Activated CD4-positive, alpha-beta memory T cell treated with anti-CD3 and anti-CD28 coated beads for 36 hours (primary cell): Measurements from ENCODE around the gene WNT11. TPM values are rescaled to one million over a fixed set of nuclear protein-coding genes. Genes with fewer than 3 reads are reported as not detected.

Experiments used
- CTCF ChIA-PET: fragments of 350-600 bp; sonication (Branson Sonifier 250); formaldehyde crosslinking; loops from one replicate; lab custom pipeline; 2021; ENCODE audit warnings: antibody characterized with exemption, inconsistent platforms; lab: Charles Lee
- POLR2A ChIA-PET: fragments of 350-600 bp; sonication (Branson Sonifier 250); formaldehyde crosslinking; loops from one replicate; lab custom pipeline; 2021; ENCODE audit warnings: antibody characterized with exemption; lab: Charles Lee
- DNase-seq: peaks from one replicate; pipeline ENCODE4 v3.0.0-alpha.2; 2020
- H3K27ac Mint-ChIP-seq: one replicate; pipeline ENCODE4 v1.8.0; 2021; ENCODE audit warnings: mixed read lengths
- H3K27me3 Mint-ChIP-seq: one replicate; pipeline ENCODE4 v1.8.0; 2021; ENCODE audit warnings: mixed read lengths
- H3K36me3 Mint-ChIP-seq: one replicate; pipeline ENCODE4 v1.8.0; 2021; ENCODE audit warnings: mixed read lengths
- H3K4me1 Mint-ChIP-seq: one replicate; pipeline ENCODE4 v1.8.0; 2021; ENCODE audit warnings: low read depth, mixed read lengths
- H3K4me3 Mint-ChIP-seq: one replicate; pipeline ENCODE4 v1.8.0; 2021; ENCODE audit warnings: mild to moderate bottlenecking, mixed read lengths
- H3K9me3 Mint-ChIP-seq: one replicate; pipeline ENCODE4 v1.8.0; 2021; ENCODE audit warnings: mixed read lengths
- intact Hi-C: fragments of 100-400 bp; cut with micrococcal nuclease; formaldehyde crosslinking; loops from one replicate; pipeline ENCODE4 v1.15.1; 2023
- total RNA-seq, 2 experiments: library from RNA; stranded (reverse); gene quantifications; one replicate each; pipeline ENCODE4 v1.2.3, GENCODE V29; 2021

Gene WNT11
- total RNA-seq, 2 experiments from 2014 or later: not detected

GRCh38 chr11:76237000-76237649 is 30.8 kb upstream of the WNT11 start:
- ChIA-PET CTCF (interaction anchor here (5.1 kb wide), 1 partner anchor 28 kb away, joined by 94 read pairs; no protein-coding TSS in a partner anchor), POLR2A (no interaction called here)
- peaks cover 31% of the 10 kb centered on the region for H3K4me1 Mint-ChIP-seq
- H3K27me3 Mint-ChIP-seq: no peaks in the 10 kb centered on the region
- no peak overlapping the region for H3K4me3 Mint-ChIP-seq
- H3K9me3 Mint-ChIP-seq: no peaks in the 10 kb centered on the region
- no peak for DNase-seq
- intact Hi-C loops: loop anchor here (5.0 to 10.0 kb wide), 3 partner anchors 50 to 1398 kb away; partner anchors contain the start of genes CLNS1A, GVQW3 and THAP12
- peaks cover 6% of the 10 kb centered on the region for H3K36me3 Mint-ChIP-seq
- no peak overlapping the region for H3K27ac Mint-ChIP-seq

GRCh38 chr11:76236092-76236999 is 30.0 kb upstream of the WNT11 start:
- H3K27ac Mint-ChIP-seq: peak overlapping the region; percentile 84
- no peak for DNase-seq
- peak overlapping the region; percentile 81 for H3K4me3 Mint-ChIP-seq
- H3K27me3 Mint-ChIP-seq: no peaks in the 10 kb centered on the region
- no peaks in the 10 kb centered on the region for H3K9me3 Mint-ChIP-seq
- H3K4me1 Mint-ChIP-seq: peaks cover 39% of the 10 kb centered on the region
- ChIA-PET CTCF (interaction anchor here (1.1 to 5.1 kb wide), 2 partner anchors 28 to 83 kb away, joined by 3 to 94 read pairs; no protein-coding TSS in a partner anchor), POLR2A (no interaction called here)
- intact Hi-C loops: loop anchor here (5.0 to 10.0 kb wide), 3 partner anchors 51 to 1398 kb away; partner anchors contain the start of genes CLNS1A, GVQW3 and THAP12
- peaks cover 6% of the 10 kb centered on the region for H3K36me3 Mint-ChIP-seq

- H3K27me3 Mint-ChIP-seq: no peaks in the 10 kb centered on the region
- H3K4me3 Mint-ChIP-seq: peak overlapping the region; percentile 81
- peaks cover 6% of the 10 kb centered on the region for H3K36me3 Mint-ChIP-seq
- DNase-seq: peak; percentile 96
- peaks cover 44% of the 10 kb centered on the region for H3K4me1 Mint-ChIP-seq
- intact Hi-C loops: loop anchor here (1.0 to 10.0 kb wide), 5 partner anchors 28 to 1399 kb away; partner anchors contain the start of genes CLNS1A, GVQW3 and THAP12
- ChIA-PET CTCF (interaction anchor here (0.7 to 5.1 kb wide), 7 partner anchors 27 to 686 kb away, joined by 3 to 94 read pairs (median 3); no protein-coding TSS in a partner anchor), POLR2A (interaction anchor here (0.7 to 1.9 kb wide), 4 partner anchors 25 to 411 kb away, joined by 4 to 5 read pairs (median 4); no protein-coding TSS in a partner anchor)
- H3K27ac Mint-ChIP-seq: peak overlapping the region; percentile 84
- no peaks in the 10 kb centered on the region for H3K9me3 Mint-ChIP-seq
Observed at GRCh38 chr11:76235233-76236091, 29.2 kb upstream of the WNT11 start.

GRCh38 chr11:76234416-76235232 is 28.3 kb upstream of the WNT11 start:
- peak; percentile 56 for DNase-seq
- intact Hi-C loops: loop anchor here (1.0 to 10.0 kb wide), 5 partner anchors 27 to 1400 kb away; partner anchors contain the start of genes CLNS1A, GVQW3 and THAP12
- ChIA-PET POLR2A (interaction anchor here (0.5 to 1.9 kb wide), 7 partner anchors 24 to 410 kb away, joined by 3 to 5 read pairs (median 4); no protein-coding TSS in a partner anchor), CTCF (interaction anchor here (0.7 to 5.1 kb wide), 7 partner anchors 9 to 686 kb away, joined by 3 to 94 read pairs (median 3); no protein-coding TSS in a partner anchor)
- H3K4me1 Mint-ChIP-seq: peaks cover 44% of the 10 kb centered on the region
- H3K9me3 Mint-ChIP-seq: no peaks in the 10 kb centered on the region
- peaks cover 6% of the 10 kb centered on the region for H3K36me3 Mint-ChIP-seq
- H3K27ac Mint-ChIP-seq: peak overlapping the region; percentile 84
- H3K27me3 Mint-ChIP-seq: no peaks in the 10 kb centered on the region
- H3K4me3 Mint-ChIP-seq: peak overlapping the region; percentile 81

GRCh38 chr11:76234021-76234415 is 27.7 kb upstream of the WNT11 start:
- peak; percentile 21 for DNase-seq
- no peaks in the 10 kb centered on the region for H3K9me3 Mint-ChIP-seq
- peaks cover 44% of the 10 kb centered on the region for H3K4me1 Mint-ChIP-seq
- ChIA-PET POLR2A (interaction anchor here (0.5 to 1.9 kb wide), 3 partner anchors 23 to 341 kb away, joined by 3 to 5 read pairs (median 4); no protein-coding TSS in a partner anchor), CTCF (interaction anchor here (1.0 to 5.1 kb wide), 2 partner anchors 9 to 25 kb away, joined by 3 to 94 read pairs; no protein-coding TSS in a partner anchor)
- intact Hi-C loops: loop anchor here (10.0 kb wide), 1 partner anchor 1401 kb away; the partner anchor contains the start of gene CLNS1A
- peaks cover 6% of the 10 kb centered on the region for H3K36me3 Mint-ChIP-seq
- H3K4me3 Mint-ChIP-seq: peak overlapping the region; percentile 81
- no peaks in the 10 kb centered on the region for H3K27me3 Mint-ChIP-seq
- H3K27ac Mint-ChIP-seq: no peak overlapping the region

- H3K27ac Mint-ChIP-seq: peak overlapping the region; percentile 23
Observed at GRCh38 chr11:76233196-76233921, 27.1 kb upstream of the WNT11 start.

GRCh38 chr11:76232026-76232665 is 25.8 kb upstream of the WNT11 start:
- ChIA-PET POLR2A (no interaction called here), CTCF (interaction anchor here (1.1 to 3.0 kb wide), 2 partner anchors 23 to 365 kb away, joined by 3 to 23 read pairs; no protein-coding TSS in a partner anchor)
- intact Hi-C loops: loop anchor here (10.0 kb wide), 1 partner anchor 1403 kb away; the partner anchor contains the start of gene CLNS1A
- Mint-ChIP-seq H3K27me3 (no peaks in the 10 kb centered on the region), H3K36me3 (peaks cover 6% of the 10 kb centered on the region), H3K4me3 (no peak overlapping the region), H3K4me1 (peaks cover 44% of the 10 kb centered on the region), H3K9me3 (no peaks in the 10 kb centered on the region), H3K27ac (no peak overlapping the region)
- peak; percentile 53 for DNase-seq

More at GRCh38 chr11:76233196-76233921, 27.1 kb upstream of the WNT11 start:
- Mint-ChIP-seq H3K9me3 (no peaks in the 10 kb centered on the region), H3K36me3 (peaks cover 6% of the 10 kb centered on the region), H3K4me1 (peaks cover 44% of the 10 kb centered on the region), H3K27me3 (no peaks in the 10 kb centered on the region), H3K4me3 (peak overlapping the region; percentile 26)
- CTCF ChIA-PET: interaction anchor here (1.0 to 5.1 kb wide), 3 partner anchors 10 to 25 kb away, joined by 3 to 94 read pairs (median 3); no protein-coding TSS in a partner anchor
- POLR2A ChIA-PET: interaction anchor here (0.5 to 1.9 kb wide), 2 partner anchors 23 to 340 kb away, joined by 3 to 5 read pairs; no protein-coding TSS in a partner anchor
- intact Hi-C loops: loop anchor here (10.0 kb wide), 1 partner anchor 1401 kb away; the partner anchor contains the start of gene CLNS1A
- no peak for DNase-seq

- no peaks in the 10 kb centered on the region for H3K9me3 Mint-ChIP-seq
- intact Hi-C loops: loop anchor here (10.0 kb wide), 1 partner anchor 1404 kb away; the partner anchor contains the start of gene CLNS1A
- no peak for DNase-seq
- H3K4me3 Mint-ChIP-seq: no peak overlapping the region
- ChIA-PET CTCF (interaction anchor here (1.0 to 3.0 kb wide), 3 partner anchors 22 to 364 kb away, joined by 3 to 23 read pairs (median 3); no protein-coding TSS in a partner anchor), POLR2A (no interaction called here)
- H3K4me1 Mint-ChIP-seq: peaks cover 40% of the 10 kb centered on the region
- no peak overlapping the region for H3K27ac Mint-ChIP-seq
- H3K36me3 Mint-ChIP-seq: peaks cover 6% of the 10 kb centered on the region
- no peaks in the 10 kb centered on the region for H3K27me3 Mint-ChIP-seq
Observed at GRCh38 chr11:76231121-76231738, 24.9 kb upstream of the WNT11 start.
